Chondrocyte (in vitro differentiated cells): ENCODE data around the gene PPP4C. TPM values are rescaled to one million over a fixed set of nuclear protein-coding genes. Genes with fewer than 3 reads are reported as not detected.

Experiments
- DNase-seq: peaks from one replicate; pipeline ENCODE4 v3.0.0; 2021; ENCODE audit warnings: mixed read lengths, low spot score
- H3K27ac Mint-ChIP-seq: one replicate; pipeline ENCODE4 v1.8.0; 2021; ENCODE audit warnings: mild to moderate bottlenecking, moderate library complexity, mixed read lengths; ENCODE audit not compliant: unreplicated experiment
- H3K27me3 Mint-ChIP-seq: 2 replicates; pipeline ENCODE4 v1.8.0; 2021; ENCODE audit warnings: low read depth, mixed read lengths
- H3K36me3 Mint-ChIP-seq: 2 replicates; pipeline ENCODE4 v1.8.0; 2021; ENCODE audit warnings: low read depth, mixed read lengths
- H3K4me1 Mint-ChIP-seq: 2 replicates; pipeline ENCODE4 v1.8.0; 2021; ENCODE audit warnings: low read depth, mild to moderate bottlenecking, mixed read lengths
- H3K4me3 Mint-ChIP-seq: one replicate; pipeline ENCODE4 v1.8.0; 2021; ENCODE audit warnings: mild to moderate bottlenecking, moderate library complexity, mixed read lengths; ENCODE audit not compliant: unreplicated experiment
- H3K9me3 Mint-ChIP-seq: 2 replicates; pipeline ENCODE4 v1.8.0; 2021; ENCODE audit warnings: low read depth, mixed read lengths
- CTCF ChIP-seq: fragments of 200-600 bp; sonication (generic); IDR thresholded peaks from 2 replicates; pipeline ENCODE4 v1.5.0; 2021; ENCODE audit warnings: antibody characterized with exemption, mild to moderate bottlenecking, moderate library complexity
- total RNA-seq: library from RNA; stranded (reverse); gene quantifications from 3 replicates; pipeline ENCODE4 v1.2.1, GENCODE V29; 2021

Gene PPP4C
- total RNA-seq, 1 donor from 2014 or later, result 81.0 TPM

GRCh38 chr16:30131869-30132475 lies 56.2 kb downstream of the PPP4C start:
- Mint-ChIP-seq H3K27me3 (no peaks in the 10 kb centered on the region), H3K9me3 (no peaks in the 10 kb centered on the region), H3K27ac (no peak overlapping the region), H3K4me3 (no peak overlapping the region), H3K4me1 (no peaks in the 10 kb centered on the region), H3K36me3 (no peaks in the 10 kb centered on the region)
- DNase-seq, result no peak
- TF ChIP-seq CTCF, result no peak

- no peaks in the 10 kb centered on the region for H3K27me3 Mint-ChIP-seq
- no peak for DNase-seq
- no peak for TF ChIP-seq CTCF
- no peak overlapping the region for H3K4me3 Mint-ChIP-seq
- H3K9me3 Mint-ChIP-seq, result no peaks in the 10 kb centered on the region
- no peaks in the 10 kb centered on the region for H3K4me1 Mint-ChIP-seq
- H3K36me3 Mint-ChIP-seq, result no peaks in the 10 kb centered on the region
- no peak overlapping the region for H3K27ac Mint-ChIP-seq
Observed at GRCh38 chr16:30132591-30132990, 56.8 kb downstream of the PPP4C start.

Other genes starting within 250 kb of the PPP4C start
- gene CDIPT, start 212.8 kb upstream of the PPP4C start, total RNA-seq, result 73.5 to 79.7 TPM (median 78.3 TPM) in 3 replicates
- 10.9 to 17.0 TPM (median 16.3 TPM) in 3 replicates for gene SEZ6L2, start 176.4 kb upstream of the PPP4C start, total RNA-seq
- gene ASPHD1, start 175.5 kb upstream of the PPP4C start, total RNA-seq, result 2.4 to 3.2 TPM (median 2.9 TPM) in 3 replicates
- gene KCTD13, start 149.8 kb upstream of the PPP4C start, total RNA-seq, result 19.3 to 21.1 TPM (median 20.3 TPM) in 3 replicates
- 111 to 122 TPM (median 120 TPM) in 3 replicates for gene TMEM219, start 113.9 kb upstream of the PPP4C start, total RNA-seq
- gene TAOK2, start 102.1 kb upstream of the PPP4C start, total RNA-seq, result 50.0 to 56.6 TPM (median 50.1 TPM) in 3 replicates
- 8.4 to 14.0 TPM (median 9.9 TPM) in 3 replicates for gene HIRIP3, start 80.4 kb upstream of the PPP4C start, total RNA-seq
- gene INO80E, start 79.8 kb upstream of the PPP4C start, total RNA-seq, result 57.1 to 68.5 TPM (median 64.6 TPM) in 3 replicates
- gene DOC2A, start 65.0 kb upstream of the PPP4C start, total RNA-seq, result 0.15 to 0.29 TPM in 2 of 3 replicates, not detected in the other
- gene C16orf92, start 52.8 kb upstream of the PPP4C start, total RNA-seq, result not detected in 3 replicates
- 0.28 to 0.77 TPM (median 0.44 TPM) in 3 replicates for gene TLCD3B, start 44.7 kb upstream of the PPP4C start, total RNA-seq
- 865 to 1,101 TPM (median 1,094 TPM) in 3 replicates for gene ALDOA, start 10.2 kb upstream of the PPP4C start, total RNA-seq
- gene TBX6, start 15.9 kb downstream of the PPP4C start, total RNA-seq, result 0.34 to 0.59 TPM (median 0.55 TPM) in 3 replicates
- 23.3 to 31.9 TPM (median 28.1 TPM) in 3 replicates for gene YPEL3, start 20.2 kb downstream of the PPP4C start, total RNA-seq
- gene GDPD3, start 37.5 kb downstream of the PPP4C start, total RNA-seq, result 1.9 to 3.2 TPM (median 2.2 TPM) in 3 replicates
- gene MAPK3, start 47.2 kb downstream of the PPP4C start, total RNA-seq, result 40.9 to 42.0 TPM (median 41.9 TPM) in 3 replicates
- gene CORO1A, start 107.6 kb downstream of the PPP4C start, total RNA-seq, result 2.2 to 3.0 TPM (median 2.9 TPM) in 3 replicates
- 86.5 to 101 TPM (median 97.5 TPM) in 3 replicates for gene BOLA2B, start 117.7 kb downstream of the PPP4C start, total RNA-seq
- gene SLX1A, start 117.9 kb downstream of the PPP4C start, total RNA-seq, result 16.1 to 44.4 TPM (median 36.9 TPM) in 3 replicates
- gene SULT1A3, start 123.3 kb downstream of the PPP4C start, total RNA-seq, result 14.1 to 16.6 TPM (median 14.7 TPM) in 3 replicates
- 5.6 to 9.9 TPM (median 9.8 TPM) in 3 replicates for gene NPIPB13, start 172.5 kb downstream of the PPP4C start, total RNA-seq